ENCODE results near the gene STMND1.
"Not testable (repeated sequence)": the region's sequence is repeated elsewhere in the genome, so short reads cannot be mapped to it uniquely, and the experiment has no call there.

Gene STMND1

DNA sequence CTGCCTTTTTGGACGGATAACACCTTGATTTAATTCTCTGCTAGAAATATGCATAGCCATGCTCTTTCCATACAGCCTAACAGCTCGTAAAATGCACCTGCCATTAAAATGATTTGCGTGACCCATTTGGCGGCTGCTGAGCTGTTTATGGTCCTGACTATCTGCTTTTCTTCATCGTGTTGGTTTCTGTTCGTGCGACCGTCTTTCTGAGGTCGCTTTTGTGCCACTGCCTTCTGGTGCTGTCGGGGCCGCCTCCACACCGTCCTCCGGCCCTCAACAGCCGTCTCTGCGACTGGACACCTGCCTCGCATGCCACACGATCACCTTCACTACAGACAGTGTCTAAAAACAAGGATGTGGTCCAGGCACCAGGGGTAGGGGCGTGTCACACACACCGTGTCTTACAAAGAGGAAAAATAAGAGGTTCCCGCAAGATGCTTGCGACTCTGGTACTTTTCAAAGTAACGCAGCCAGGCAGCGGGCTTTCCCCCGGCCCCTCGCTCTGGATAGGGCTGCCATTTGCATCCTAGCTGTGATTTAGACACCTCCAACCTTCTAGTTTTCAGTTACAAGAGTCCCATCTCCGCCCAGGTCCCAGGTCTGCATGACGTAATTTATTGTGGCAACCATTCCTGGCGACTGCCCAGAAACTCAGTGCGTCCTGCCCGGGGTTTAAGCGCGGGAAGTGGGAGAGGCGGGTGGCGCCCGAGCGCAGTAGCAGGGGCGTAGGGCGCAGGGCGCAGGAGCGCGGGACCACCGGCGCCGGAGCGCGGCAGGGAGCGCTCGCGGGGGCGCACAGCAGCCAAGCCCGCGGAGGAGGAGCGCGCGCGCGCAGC is at the start of gene STMND1:
Gene STMND1, plus strand, starts transcription at position 629 of the 836 bp plus-strand sequence. CDS start 208 bp downstream, outside the sequence.
- no peak for DNase-seq

DNA sequence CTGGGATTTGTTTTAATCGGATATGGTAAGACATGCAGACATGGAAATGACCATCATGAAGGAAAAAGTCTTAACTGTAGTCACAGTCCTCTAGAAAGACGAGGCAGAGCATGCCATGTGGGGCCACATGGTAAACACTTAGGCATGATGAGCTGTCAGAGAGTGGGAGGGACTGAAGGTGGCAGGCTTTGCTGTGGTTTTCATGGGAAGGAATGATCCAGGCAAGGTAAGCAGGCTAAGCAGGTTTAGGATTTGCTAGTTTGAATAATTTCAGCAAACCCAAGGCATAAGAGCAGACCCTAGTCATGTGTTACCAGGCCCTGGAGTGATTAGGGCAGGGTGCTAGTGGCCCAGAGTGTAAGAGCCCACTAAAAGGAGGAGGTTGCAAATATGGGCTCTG is 47.2 kb upstream of the STMND1 start:
- DNase-seq, result no peak

DNA sequence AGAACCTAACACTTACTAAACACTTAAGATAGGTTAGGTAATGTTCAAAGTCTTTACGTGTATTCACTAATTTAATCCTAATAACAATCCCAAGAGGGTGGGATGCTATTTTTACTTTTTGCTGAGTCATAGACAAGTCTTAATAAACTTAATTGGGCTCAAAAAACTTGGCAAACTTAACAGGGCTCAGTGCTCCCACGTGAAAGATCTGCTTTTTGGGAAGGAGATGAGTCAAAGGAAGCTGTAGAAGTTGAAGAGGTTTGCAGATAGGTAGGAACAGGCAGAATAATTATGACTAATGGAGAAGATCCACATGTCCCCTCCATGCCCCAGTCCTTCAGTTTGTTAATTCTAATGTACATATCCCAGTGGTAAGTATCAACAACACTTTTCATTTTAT is 44.5 kb upstream of the STMND1 start:
- no peak for DNase-seq

DNA sequence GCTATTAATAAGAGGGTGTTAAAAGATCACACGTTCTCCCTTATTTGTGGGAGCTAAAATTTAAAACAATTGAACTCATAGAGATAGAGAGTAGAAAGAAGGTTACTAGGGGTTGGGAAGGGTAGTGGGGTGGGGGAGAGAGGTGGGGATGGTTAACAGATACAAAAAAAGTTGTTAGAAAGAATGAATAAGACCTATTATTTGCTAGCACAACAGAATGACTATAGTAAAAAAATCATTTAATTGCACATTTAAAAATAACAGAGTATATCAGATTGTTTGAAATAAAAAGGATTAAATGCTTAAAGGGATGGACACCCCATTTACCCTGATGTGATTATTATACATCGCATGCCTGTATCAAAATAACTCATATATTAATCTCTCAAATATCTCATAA is 43.3 kb upstream of the STMND1 start:
- DNase-seq, result no peak

DNA sequence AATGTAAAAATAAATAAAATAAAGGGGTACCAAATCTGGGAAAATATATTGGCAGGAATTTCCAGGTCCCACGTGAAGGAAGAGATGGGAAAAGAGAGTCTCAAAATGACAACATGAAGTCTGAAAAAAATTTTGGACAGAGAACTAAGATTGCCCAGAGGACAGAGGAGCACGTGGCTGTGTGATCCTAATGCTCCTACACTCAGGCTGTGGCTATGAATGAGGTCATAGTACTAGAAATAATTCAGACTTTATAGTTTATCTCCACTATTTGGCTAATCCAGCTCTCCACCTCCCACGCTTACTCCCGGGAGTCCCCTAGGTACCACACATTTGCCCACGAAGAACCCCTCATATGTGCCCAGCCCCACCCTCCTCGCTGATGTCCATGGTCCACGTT is 42.8 kb upstream of the STMND1 start:
- no peak for DNase-seq

DNA sequence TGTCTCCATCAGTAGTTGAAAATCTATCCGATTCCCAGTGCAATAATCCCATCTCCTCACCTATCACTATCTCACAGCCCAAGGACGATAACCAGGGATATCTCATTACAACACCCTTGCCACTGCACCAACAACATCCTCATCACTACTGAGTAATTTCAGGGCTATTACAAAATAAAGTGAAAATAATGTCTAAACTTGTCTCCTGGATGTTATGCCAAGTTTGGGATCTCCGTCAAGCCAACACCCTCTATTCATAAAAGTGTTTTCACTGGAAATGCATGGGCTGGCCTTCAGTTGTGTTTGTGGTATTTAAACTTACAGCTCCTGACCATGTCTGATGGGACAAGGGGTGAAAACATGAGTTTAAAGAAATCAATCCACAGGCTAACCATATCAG is 42.0 kb upstream of the STMND1 start:
- DNase-seq, result no peak

DNA sequence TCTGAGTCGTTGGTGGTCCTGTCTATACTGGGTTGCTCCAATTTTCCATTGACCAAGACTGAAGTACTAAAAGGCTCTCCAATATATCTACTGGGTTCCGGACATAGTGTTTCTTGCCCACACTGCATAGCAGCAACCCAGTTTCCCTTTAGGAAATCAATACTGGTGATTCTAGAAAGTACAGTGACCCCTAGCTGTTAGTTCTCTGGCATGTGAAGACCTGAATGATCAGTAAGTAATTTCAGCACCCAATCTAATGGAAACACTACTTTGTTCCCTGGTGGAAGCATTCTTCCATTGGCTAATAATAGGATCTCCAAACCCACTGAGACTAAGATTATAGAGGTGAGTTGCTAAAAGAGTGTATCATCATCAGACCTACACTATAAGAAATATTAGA is 40.8 kb upstream of the STMND1 start:
- DNase-seq, result no peak

DNA sequence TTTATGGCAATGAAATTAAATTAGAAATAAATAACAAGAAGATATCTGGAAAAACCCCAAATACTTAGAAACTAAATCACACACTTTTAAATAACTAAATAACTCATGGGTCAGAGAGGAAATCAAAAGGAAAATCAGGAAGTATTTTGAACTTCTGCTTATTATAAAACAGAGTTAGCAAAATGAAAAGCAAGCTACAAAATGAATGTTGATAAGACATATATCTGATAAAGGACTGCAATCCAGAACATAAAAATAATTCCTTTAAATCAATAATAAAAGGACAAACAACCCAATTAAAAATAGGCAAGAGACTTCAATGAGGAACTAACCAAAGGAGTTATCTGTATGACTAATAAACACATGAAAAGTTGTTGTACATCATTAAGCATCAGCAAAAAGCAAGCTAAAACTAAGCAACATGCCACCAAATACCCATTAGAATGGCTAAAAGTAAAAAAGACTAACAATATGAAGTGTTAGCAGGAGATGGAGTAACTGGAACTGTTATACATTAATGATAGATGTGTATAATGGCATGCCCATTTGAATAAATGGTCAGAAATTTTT is 38.9 kb upstream of the STMND1 start:
- DNase-seq, result no peak

DNA sequence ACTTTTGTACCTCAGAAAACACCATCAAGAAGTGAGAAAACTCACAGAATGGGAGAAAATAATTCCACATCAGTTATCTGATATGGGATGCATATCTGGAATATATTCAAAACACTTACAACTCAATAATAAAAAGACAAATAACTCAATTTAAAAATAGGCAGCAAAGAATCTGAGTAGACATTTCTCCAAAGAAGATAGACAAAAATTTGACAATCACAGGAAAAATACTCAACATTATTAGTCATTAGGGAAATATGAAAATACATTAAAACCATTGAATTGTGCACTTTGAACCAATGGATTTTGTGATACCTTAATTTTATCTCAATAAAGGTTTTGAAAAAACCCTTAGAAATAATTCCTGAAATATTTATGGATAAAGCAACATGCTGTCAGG is 36.9 kb upstream of the STMND1 start:
- DNase-seq, result no peak

DNA sequence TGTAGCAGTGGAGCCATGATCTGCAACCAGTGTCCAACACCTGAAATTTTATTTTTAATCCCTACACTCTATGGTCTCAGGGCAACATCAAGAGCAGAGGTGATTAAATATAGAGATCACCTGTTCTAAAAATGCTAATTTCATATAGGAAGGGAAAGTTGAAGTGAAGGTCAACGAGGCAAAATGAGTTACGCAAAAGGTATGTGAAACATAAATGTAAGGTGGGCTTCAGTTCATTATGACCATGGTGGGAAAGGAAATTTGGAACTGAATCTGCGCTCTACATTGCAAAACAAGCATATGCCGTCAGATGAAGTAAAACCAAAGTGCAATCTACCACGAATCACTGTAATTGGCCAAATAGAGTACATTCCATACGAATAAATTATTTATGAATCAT is 35.2 kb upstream of the STMND1 start:
- DNase-seq, result no peak

DNA sequence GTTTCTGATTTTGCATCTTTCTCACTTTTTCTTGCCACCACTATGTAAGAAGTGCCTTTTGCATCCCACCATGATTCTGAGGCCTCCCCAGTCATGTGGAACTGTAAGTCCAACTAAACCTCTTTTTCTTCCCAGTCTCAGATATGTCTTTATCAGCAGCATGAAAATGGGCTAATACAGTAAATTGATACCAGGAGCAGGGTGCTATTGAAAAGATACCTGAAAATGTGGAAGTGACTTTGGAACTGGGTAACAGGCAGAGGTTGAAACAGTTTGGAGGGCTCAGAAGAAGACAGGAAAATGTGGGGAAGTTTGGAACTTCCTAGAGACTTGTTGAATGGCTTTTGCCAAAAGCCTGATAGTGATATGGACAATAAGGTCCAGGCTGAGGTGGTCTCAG is 32.9 kb upstream of the STMND1 start:
- not testable (repeated sequence) for DNase-seq

DNA sequence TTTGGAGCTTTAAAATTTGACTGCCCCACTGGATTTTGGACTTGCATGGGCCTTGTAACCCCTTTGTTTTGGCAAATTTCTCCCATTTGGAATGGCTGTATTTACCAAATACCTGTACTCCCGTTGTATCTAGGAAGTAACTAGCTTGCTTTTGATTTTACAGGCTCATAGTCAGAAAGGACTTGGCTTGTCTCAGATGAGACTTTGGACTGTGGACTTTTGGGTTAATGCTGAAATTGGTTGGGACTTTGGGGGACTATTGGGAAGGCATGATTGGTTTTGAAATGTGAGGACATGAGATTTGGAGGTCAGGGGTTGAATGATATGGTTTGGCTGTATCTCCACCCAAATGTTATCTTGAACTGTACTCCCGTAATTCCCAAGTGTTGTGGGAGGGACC is 31.4 kb upstream of the STMND1 start:
- not testable (repeated sequence) for DNase-seq

DNA sequence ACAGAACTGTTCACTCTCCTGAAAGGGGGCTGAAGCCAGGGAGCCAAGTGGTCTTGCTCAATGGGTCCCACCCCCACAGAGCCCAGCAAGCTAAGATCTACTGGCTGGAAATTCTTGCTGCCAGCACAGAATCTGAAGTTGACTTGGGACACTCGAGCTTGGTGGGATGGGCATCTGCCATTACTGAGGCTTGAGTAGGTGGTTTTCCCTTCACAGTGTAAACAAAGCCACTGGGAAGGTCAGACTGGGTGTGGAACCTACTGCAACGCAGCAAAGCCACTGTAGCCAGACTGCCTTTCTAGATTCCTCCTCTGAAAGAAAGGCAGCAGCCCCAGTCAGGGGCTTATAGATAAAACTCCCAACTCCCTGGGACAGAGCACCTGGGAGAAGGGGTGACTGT is 28.3 kb upstream of the STMND1 start:
- not testable (repeated sequence) for DNase-seq

DNA sequence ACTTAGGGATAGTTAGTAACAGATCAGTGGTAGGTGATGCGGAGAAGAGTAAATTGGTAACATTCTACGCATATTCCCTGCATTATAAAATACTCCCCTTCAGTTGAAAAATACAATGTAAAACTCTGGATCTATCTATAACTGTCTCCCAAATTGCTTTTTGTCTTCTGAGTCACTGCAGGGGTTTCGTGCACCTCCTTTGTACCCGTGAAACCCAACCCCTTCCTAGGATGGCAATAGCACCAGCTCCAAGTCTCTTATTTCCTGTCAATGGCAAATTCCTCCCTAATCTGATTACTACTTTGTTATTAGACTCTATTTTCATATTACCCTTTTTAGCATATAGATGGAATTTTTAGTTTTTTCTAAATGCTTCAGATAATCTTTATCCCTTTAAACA is 20.6 kb upstream of the STMND1 start:
- DNase-seq, result no peak

DNA sequence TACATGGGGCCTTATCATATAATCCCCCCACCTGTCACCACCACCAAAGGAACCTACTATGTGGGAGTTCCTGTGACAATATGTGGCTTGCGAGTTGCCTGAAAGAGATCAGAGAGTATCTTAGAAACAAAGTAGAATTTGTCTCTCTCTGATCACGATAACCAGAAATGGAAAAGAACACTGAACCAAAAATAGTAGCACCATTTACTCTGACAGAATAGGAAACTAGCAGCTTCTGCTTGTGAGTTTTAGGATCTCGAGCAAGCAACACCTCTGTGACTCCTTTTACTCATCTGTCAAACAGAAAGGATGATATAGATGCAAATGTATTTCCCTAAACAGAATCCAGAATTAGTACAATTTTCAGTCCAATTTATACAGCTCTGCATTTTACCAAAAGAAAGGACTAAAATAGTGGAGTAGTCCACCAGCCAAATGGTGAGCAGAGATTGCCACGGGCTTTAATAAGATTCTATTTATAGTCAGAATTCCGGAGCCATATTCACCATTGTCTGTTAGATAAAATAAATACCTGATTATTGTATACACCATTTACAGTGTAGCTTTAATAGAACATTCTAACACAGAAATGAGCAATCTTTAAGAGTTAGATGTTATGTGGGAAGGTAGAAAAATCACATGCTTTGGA is 19.9 kb upstream of the STMND1 start:
- DNase-seq, result no peak

DNA sequence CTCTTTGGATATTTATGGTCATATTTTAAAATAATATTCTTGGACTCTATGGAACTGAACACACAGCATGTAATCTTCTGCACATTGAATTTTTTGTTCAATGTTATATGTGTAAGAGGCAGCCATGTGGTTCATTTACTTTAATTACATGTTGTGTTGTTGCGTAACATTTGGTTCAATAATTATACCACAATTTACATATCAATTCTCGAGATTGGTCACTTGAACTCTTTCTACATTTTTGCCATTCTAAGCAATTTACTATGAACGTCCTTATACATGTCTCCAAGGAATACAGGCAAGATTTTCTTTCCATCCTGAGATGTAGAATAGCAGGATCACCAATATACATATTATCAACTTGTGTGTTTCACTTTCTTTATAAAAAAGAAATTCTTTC is 18.5 kb upstream of the STMND1 start:
- no peak for DNase-seq

DNA sequence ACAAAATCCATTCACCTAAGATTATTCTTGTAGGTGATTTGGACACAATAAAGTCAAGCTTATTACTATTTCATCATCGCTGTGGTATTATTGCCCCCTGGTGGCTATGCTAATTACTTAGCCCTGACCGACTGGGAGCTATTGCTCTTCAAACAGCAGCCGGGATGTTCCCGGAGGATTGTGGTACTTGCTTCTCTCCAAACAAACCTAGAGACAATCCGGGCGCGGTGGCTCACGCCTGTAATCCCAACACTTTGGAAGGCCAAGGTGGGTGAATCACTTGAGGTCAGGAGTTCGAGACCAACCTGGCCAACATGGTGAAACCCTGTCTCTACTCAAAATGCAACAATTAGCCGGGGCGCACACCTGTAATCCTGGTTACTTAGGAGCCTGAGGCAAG is 15.4 kb upstream of the STMND1 start:
- no peak for DNase-seq

DNA sequence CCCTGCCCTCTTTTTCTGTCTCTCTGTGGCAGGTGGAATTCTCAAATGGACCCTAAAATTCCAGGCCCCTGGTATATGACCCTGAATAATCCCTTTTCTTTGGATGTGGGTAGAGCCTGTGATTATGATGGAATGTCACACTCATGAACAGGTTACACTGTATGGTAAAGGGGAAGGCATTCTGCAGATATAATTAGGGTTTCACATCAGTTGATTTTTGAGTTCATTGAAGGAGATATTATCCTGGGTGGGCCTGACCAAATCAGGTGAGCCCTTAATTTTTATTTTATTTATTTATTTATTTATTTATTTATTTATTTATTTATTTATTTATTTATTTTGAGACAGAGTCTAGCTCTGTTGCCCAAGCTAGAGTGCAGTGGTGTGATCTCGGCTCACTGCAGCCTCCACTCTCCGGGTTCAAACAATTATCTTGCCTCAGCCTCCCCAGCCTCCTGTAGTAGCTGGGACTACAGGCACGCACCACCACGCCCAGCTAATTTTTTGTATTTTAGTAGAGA is 13.7 kb upstream of the STMND1 start:
- DNase-seq, result no peak

DNA sequence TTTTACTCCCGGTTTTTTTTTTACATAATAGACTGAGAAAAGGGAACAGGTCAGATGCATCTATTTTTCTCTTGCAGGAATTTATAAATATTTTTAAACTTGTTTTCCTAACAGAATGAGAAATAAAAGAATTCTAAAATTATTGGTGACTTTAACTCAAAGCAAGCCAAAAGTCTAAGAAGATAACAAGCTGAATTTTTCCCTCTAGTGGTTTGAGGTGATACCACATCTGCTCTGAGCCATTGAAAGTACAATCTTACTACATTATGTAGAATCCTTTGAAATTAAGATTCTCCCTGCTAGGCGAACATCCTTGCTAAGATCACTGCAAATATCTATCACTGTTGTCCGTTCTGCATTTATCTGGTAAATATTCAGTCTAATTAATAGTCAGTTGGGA is 10.7 kb upstream of the STMND1 start:
- no peak for DNase-seq

DNA sequence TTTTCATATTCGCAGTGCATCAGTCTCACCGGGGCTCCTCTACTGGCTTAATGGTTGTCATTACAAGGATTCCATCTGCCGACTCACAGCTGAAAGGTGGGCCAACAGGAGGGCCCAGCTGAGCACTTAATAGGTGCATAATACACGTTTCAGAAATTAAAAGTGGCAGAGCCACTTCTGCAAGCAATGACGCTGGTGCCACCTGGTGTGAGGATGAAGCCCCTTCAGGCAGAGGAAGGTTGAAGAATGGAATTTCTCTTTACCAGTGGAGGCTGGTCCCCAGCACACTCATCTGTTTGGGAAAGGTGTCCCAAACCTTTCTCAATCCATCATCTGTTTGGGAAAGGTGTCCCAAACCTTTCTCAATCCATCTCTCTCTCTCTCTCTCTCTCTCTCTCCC is 8.2 kb upstream of the STMND1 start:
- DNase-seq, result no peak

DNA sequence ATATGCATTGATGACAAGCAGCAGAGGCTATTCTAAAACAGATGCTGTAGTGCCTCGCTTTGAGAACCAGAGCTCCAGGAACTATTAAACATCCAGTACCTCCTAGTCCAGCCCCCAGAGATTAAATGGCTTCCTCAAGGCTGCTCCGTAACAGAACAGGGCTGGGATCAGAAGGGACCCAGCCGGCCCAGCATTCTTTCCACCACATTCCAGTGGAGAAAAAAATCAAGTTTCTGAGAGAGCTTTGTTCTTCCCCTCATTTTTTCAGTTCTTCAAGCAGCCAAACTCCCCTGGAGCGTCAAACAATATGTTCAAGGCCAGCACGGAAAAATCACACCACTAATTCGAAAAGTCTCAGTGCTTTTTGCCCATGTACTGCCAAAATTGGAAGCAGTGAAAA is 5.8 kb upstream of the STMND1 start:
- no peak for DNase-seq

DNA sequence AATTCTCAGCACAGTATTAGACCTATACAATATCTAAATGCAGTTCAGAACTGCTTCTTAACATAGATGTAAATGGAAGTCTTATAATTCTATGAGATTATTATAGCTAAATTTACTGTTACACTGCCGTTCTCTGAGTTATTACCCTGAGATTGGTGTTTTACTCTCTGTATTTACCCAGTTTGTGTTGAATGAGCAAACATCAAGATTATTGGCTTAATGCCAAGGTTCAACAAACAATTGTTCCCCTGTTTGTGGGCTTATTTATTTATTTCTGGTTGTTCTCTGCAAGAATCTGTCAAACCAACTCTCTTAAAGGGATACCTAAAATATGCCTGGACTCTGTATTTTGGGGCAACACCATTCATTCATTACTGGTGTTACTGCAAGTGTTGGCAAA is 5.2 kb upstream of the STMND1 start:
- DNase-seq, result no peak

DNA sequence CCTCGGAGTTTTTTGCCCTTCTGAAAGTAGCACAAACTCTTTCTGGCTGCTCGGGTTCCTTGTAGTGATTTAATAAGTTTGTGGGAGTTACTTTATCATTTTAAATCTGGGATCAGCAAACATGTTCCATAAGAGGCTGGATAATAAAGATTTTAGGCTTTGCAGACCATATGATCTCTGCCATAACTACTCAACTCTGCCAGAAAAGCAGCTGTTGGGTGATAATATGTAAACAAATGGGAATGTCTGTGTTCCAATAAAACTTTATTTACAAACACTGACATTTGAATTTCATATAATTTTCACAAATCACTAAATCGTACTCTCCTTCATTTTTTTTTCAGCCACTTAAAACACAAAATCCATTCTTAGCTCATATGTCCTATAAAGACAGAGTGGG is 3.9 kb upstream of the STMND1 start:
- DNase-seq, result no peak

DNA sequence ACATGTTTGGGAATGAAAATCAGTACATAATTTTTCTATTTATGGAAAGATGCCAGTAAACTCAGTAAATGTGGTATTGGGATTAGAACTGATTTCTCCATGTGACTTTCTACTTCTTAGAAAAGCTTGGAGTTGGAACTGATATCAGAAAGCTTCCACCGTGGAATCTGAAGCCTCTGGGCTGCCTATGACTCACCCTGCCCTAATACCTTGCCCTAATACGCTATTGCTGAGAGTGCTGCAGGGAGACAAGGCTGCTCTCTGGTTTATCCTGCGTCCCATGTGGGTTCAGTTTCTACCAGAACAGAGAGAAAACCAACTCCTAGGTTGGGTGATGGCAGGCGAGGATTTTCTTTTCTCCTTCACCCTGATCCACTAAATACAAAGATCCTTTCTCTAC is 3.3 kb upstream of the STMND1 start:
- DNase-seq, result no peak
